Osteoblast (primary cell): ENCODE results near the gene LSM14A. TPM values are rescaled to one million over a fixed set of nuclear protein-coding genes. Genes with fewer than 3 reads are reported as not detected.

ENCODE experiments used
- DNase-seq: peaks from one replicate; pipeline ENCODE4 v3.0.0; 2011; ENCODE audit warnings: low spot score, mixed read lengths; ENCODE audit not compliant: insufficient read length; ENCODE audit errors: missing footprints
- H2AFZ ChIP-seq: 2 replicates; pipeline ENCODE4 v1.6.0; 2011; ENCODE audit warnings: mild to moderate bottlenecking, low read length
- H3K27ac ChIP-seq: 2 replicates; pipeline ENCODE4 v1.5.1; 2011; ENCODE audit warnings: mild to moderate bottlenecking, low read depth, low read length, moderate library complexity
- H3K27me3 ChIP-seq: 2 replicates; pipeline ENCODE4 v1.6.0; 2012; ENCODE audit warnings: mild to moderate bottlenecking, control low read depth, inconsistent platforms, low read length, moderate library complexity; ENCODE audit not compliant: insufficient read depth
- H3K36me3 ChIP-seq: 2 replicates; pipeline ENCODE4 v1.5.1; 2011; ENCODE audit warnings: mild to moderate bottlenecking, low read length, control low read depth, moderate library complexity; ENCODE audit not compliant: insufficient read depth
- H3K4me1 ChIP-seq: 2 replicates; pipeline ENCODE4 v1.5.1; 2011; ENCODE audit warnings: mild to moderate bottlenecking, low read length, control low read depth, moderate library complexity; ENCODE audit not compliant: insufficient read depth
- H3K4me2 ChIP-seq: 2 replicates; pipeline ENCODE4 v1.6.0; 2011; ENCODE audit warnings: mild to moderate bottlenecking, low read length; ENCODE audit not compliant: insufficient read depth
- H3K4me3 ChIP-seq: fragments of 200-600 bp; sonication (generic); 3 replicates; pipeline ENCODE4 v1.5.1; 2012; ENCODE audit warnings: mild to moderate bottlenecking, low read length, inconsistent platforms; ENCODE audit not compliant: insufficient read depth
- H3K79me2 ChIP-seq: 2 replicates; pipeline ENCODE4 v1.6.0; 2012; ENCODE audit warnings: mild to moderate bottlenecking, low read length, control low read depth, inconsistent platforms; ENCODE audit not compliant: insufficient read depth
- H3K9me3 ChIP-seq: 2 replicates; pipeline ENCODE4 v1.5.1; 2011; ENCODE audit warnings: low read depth, low read length, control low read depth
- H4K20me1 ChIP-seq: 2 replicates; pipeline ENCODE4 v1.6.0; 2012; ENCODE audit warnings: mild to moderate bottlenecking, low read length, control low read depth; ENCODE audit not compliant: insufficient read depth
- CTCF ChIP-seq: IDR thresholded peaks from 2 replicates; pipeline ENCODE4 v1.5.1; 2011; ENCODE audit warnings: mild to moderate bottlenecking, low read depth, low read length, moderate library complexity; ENCODE audit errors: extremely low read depth
- total RNA-seq: library from RNA; depleted of rRNA; stranded (reverse); fragments of >200 nt; gene quantifications from 2 replicates; pipeline ENCODE4 v1.2.3, GENCODE V29; 2012

Gene LSM14A
- total RNA-seq, 1 donor: 85.8 TPM

GRCh38 chr19:34274827-34275625, 102.7 kb downstream of the LSM14A start:
- peak overlapping the region; percentile 42 for H3K4me3 ChIP-seq
- no peak overlapping the region for H2AFZ ChIP-seq
- H3K4me2 ChIP-seq: peak overlapping the region; percentile 64
- TF ChIP-seq CTCF: peak; percentile 11
- H3K4me1 ChIP-seq: peaks cover 36% of the 10 kb centered on the region
- no peaks in the 10 kb centered on the region for H3K9me3 ChIP-seq
- no peaks in the 10 kb centered on the region for H4K20me1 ChIP-seq
- H3K27ac ChIP-seq: peak overlapping the region; percentile 91
- H3K36me3 ChIP-seq: peaks cover 5% of the 10 kb centered on the region
- peak; percentile 76 for DNase-seq
- peaks cover 79% of the 10 kb centered on the region for H3K79me2 ChIP-seq
- H3K27me3 ChIP-seq: no peaks in the 10 kb centered on the region

DNA sequence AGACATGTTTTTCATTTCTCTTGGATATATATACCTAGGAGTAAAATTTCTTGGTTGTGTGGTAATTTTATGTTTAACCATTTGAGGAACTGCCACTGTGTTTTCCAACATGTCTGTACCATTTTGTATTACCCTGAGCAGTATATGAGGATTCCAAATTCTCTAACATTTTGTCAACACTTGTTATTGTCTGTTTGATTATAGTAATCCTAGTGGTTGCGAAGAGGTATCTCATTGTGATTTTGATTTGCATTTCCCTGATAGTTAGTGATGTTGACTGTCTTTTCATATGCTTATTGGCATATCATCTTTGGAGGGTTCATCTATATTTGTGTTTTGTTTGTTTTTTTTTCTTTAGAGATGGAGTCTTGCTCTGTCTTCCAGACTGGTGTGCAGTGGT, 103.4 kb downstream of the LSM14A start:
- Histone ChIP-seq H3K9me3 (no peaks in the 10 kb centered on the region), H3K79me2 (peaks cover 78% of the 10 kb centered on the region), H3K36me3 (peaks cover 5% of the 10 kb centered on the region), H3K4me1 (peaks cover 29% of the 10 kb centered on the region), H4K20me1 (no peaks in the 10 kb centered on the region), H3K27me3 (no peaks in the 10 kb centered on the region), H3K4me2 (no peak overlapping the region), H2AFZ (no peak overlapping the region), H3K27ac (peak overlapping the region; percentile 91), H3K4me3 (no peak overlapping the region)
- DNase-seq: no peak
- TF ChIP-seq CTCF: no peak

GRCh38 chr19:34276614-34277013, 104.3 kb downstream of the LSM14A start:
- Histone ChIP-seq H3K27me3 (no peaks in the 10 kb centered on the region), H3K27ac (no peak overlapping the region), H4K20me1 (no peaks in the 10 kb centered on the region), H3K79me2 (peaks cover 78% of the 10 kb centered on the region), H2AFZ (no peak overlapping the region), H3K36me3 (peaks cover 5% of the 10 kb centered on the region), H3K4me2 (no peak overlapping the region), H3K9me3 (no peaks in the 10 kb centered on the region), H3K4me3 (no peak overlapping the region), H3K4me1 (peaks cover 27% of the 10 kb centered on the region)
- TF ChIP-seq CTCF: no peak
- DNase-seq: no peak

DNA sequence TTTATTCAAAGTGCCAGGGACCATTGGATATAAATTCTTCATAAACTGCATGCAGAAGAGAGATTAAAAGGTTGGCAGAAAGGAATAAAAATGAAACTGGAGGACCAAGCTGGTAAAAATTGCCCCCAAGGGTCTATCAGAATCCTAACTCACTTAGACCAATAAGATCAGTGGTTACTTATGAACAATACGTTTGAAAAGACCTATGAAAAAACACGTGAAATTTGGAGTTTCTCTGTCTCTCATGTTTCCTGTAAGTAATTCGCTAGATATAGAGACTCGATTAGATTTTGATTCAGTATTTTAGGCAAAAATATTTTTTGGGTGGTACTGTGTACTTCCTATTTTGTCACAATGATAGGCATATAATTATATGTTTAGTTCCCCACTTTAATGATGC, 104.9 kb downstream of the LSM14A start:
- TF ChIP-seq CTCF: no peak
- Histone ChIP-seq H3K27me3 (no peaks in the 10 kb centered on the region), H3K79me2 (peaks cover 77% of the 10 kb centered on the region), H4K20me1 (no peaks in the 10 kb centered on the region), H3K27ac (no peak overlapping the region), H3K4me2 (no peak overlapping the region), H3K9me3 (no peaks in the 10 kb centered on the region), H3K4me3 (no peak overlapping the region), H2AFZ (no peak overlapping the region), H3K36me3 (peaks cover 5% of the 10 kb centered on the region), H3K4me1 (peaks cover 27% of the 10 kb centered on the region)
- no peak for DNase-seq
